Medulla oblongata (tissue), 1 donor: ENCODE data around the gene MRM2.

Experiments used
- DNase-seq: peaks from one replicate; pipeline ENCODE4 v3.0.0-alpha.2; 2015; ENCODE audit errors: extremely low spot score

The MRM2 gene

DNA sequence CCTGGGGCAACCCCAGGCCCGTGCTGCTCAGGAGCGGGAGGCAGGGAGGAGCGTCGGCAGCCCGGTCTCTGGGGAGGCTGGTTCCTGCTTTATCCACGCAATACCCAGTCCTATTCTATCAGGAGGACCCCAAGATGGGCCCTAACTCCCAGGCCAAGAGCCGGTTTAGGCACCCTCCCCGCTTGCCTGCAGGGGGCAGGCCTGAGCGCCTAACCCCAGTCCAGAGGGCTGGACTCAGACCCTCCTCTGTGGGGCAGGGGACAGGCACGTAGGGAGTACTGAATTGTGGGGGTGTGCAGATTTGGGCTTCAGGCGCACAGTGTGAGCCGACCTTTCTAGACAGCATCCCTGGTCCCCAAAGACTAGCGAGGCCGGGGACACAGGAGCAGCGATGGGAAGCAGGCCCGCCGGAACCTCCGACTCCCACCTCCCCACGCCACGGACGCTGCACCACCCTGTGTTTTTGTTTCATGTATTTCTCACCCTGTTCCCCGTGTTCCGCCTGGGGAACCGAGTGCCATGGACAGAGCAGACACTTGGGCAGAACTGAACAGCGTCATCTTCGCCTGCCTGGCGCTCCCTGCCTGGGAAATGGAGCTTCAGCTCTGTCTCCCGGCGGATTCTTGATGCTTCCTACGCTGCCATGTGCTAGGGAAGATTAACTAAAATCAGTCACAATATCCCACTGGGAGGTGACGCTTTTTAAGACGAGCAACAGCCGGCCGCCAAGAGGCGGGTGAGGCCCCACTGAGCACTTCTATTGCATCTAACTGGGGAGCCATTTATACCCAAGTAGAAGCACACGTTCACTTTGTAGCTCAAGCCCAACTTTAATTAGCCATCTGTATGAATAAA is 5.4 kb upstream of the MRM2 start:
- no peak for DNase-seq

DNA sequence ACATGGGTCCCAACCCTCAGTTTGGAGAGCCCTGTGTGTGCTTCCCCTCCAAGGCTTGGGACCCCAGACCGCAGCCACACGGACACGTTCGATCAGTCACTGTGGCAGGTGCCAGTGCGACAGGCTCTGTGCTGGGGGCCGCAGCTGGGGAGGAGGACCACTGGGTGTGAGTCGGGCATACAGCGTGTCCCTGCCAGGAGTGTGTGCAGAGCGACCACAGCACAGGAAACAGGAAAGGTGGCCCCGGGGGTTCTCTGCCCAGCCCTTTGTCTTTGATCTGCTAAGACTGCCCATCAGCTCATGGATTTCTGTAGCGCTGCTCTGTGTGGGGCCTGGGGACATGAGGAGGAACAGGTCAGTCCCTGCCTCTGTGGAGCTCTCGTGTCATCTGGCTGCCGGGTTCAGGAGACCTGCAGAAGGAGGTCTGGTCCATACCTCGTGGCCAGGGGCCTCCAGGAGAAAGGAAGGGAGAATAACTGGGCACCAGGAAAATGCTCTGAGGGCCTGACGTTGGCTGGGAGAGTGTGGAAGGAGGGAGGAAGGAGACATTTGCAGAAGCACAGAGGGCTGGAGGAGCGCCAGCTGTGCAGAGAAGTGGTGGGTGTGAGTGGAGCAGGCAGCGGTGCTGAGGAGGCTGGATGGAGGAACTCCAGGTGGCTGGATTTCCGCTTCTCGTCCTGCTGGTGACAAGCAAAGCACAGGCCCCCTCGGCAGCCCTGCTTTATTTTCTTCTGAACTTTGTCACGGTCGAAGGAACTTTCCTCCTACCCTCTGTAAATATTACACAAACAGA is 4.1 kb upstream of the MRM2 start:
- peak; percentile 32 for DNase-seq

DNA sequence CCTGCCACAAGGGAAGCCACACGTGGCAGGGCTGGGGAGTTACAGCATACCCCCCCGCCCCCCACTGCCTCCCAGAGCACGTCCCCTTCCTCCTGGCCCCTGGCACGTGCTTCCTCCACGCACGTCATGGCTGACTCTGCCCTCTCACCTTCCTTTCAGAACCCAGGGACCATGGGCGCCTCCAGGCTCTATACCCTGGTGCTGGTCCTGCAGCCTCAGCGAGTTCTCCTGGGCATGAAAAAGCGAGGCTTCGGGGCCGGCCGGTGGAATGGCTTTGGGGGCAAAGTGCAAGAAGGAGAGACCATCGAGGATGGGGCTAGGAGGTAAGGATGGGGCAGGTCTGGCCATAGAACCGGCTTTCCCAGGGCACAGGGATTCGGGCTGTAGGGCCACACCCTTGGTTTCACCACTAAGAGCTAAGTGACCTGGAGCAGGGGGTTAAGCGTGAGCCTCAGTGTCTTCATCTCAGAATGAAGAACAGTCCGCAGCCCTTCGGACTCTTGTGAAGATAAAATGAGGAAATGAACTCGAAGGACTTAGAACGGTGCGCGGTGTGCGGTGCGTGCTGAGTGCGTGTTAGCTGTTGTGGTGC is 2.5 kb upstream of the MRM2 start:
- DNase-seq: peak; percentile 43

DNA sequence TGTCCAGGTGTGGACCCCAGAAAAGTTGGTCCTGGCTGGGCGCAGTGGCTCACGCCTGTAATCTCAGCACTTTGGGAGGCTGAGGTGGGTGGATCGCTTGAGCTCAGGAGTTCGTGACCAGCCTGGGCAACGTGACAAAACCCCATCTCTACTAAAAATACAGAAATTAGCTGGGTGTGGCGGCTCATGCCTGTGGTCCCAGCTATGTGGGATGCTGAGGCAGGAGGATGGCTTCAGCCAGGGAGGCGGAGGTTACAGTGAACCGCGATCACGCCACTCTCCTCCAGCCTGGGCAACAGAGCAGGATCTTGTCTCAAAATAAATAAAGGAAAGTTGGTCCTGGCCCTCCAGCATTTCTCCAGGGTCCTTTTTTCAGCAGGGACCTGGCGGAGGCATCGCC is 1.5 kb upstream of the MRM2 start:
- no peak for DNase-seq

DNA sequence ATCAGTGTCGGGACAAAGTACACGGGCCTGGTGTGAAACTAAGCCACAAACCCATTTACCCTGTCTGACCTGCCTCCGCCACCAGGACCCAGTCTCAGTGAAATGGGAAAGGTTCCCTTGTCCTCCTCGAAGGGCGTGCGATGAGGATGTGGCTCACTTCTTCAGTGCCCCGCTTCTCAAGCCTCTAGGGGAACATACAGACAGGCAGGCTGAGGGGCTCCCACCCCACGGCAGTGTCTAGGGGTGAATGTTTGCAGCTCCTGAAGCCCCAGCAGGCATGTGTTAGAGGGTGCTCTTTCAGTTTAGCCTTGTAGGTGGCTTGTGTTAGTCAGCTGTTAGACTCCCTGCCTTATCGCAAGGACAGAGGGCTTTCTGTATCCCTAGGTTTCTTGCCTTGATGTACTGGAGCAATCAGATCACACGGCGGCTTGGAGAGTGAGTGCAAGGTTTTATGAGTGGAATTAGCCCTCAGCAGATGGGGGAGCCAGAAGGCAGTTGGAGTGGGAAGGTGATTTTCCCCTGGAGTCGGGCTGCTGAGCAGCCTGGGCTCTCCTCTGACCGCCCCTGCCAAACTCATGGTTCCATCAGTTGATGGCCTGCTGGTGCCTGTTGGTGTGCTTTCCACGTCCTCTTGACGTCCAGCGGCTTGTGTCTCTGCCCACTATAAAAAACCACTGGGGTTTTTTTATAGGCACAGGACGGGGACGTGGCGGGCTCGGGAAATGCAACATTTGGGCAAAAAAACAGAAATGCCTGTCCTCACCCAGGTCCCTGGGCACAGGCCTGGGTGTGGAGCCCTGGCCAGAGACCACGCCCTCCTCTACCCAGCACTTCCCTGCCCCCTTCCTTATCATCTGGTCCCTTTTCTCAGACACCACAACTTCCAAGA is 780 bp upstream of the MRM2 start:
- no peak for DNase-seq

DNA sequence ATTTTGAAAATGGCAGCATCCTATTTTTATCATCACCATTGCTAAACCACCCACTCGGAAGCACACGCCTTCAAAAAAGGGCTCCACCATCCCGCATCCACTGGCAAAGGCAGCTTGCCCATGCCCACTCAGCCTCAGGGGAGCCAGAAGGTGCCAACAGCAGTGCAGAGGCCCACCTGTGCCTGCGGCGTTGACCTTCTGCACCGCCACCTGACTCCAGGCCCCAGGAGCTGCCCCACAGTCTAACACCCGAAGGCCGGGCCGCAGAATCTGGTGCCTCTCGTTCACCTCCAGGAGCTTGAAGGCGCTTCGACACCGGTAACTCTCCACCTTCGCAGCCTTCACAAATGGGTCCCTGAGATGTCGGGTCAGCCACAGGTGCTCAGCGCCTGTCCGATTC is 2.8 kb downstream of the MRM2 start:
- DNase-seq: no peak

DNA sequence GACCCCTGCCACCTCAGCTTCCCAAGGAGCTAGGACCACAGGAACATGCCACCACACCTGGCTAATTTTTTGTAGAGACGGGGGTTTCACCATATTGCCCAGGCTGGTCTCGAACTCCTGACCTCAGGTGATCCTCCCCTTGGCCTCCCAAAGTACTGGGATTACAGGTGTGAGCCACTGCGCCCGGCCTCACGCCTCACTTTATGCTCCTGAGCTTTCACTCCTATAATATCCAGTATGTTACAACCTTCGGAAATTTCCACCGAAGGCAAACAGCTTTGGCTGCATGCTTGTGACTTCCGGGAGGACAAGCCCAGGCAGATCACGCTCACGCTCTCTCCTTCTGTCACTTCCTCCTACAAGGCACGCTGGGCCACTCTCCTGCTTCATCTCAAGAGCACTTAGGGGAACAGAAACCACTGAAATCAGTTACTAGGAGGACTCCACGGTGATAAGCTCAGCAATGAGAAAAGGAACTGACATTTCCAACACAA is 4.8 kb downstream of the MRM2 start:
- peak; percentile 87 for DNase-seq

DNA sequence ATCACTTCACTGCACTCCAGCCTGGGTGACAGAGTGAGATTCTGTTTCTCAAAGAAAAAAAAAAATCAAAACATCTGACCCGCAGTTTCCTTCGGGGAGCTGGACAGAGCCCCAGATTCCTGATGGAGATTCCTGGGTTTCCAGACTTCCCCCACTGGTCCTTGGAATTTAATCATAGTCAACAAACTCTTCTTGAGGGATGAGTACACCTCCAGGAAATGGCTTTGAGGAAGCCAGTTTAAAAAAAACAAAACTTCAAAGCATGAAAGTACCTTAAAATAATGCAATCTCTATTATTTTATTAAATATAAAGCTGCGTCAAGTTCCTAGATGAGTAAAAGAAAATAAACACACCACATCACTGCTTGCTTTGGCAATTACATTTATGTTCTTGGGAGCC is 8.1 kb downstream of the MRM2 start:
- no peak for DNase-seq

DNA sequence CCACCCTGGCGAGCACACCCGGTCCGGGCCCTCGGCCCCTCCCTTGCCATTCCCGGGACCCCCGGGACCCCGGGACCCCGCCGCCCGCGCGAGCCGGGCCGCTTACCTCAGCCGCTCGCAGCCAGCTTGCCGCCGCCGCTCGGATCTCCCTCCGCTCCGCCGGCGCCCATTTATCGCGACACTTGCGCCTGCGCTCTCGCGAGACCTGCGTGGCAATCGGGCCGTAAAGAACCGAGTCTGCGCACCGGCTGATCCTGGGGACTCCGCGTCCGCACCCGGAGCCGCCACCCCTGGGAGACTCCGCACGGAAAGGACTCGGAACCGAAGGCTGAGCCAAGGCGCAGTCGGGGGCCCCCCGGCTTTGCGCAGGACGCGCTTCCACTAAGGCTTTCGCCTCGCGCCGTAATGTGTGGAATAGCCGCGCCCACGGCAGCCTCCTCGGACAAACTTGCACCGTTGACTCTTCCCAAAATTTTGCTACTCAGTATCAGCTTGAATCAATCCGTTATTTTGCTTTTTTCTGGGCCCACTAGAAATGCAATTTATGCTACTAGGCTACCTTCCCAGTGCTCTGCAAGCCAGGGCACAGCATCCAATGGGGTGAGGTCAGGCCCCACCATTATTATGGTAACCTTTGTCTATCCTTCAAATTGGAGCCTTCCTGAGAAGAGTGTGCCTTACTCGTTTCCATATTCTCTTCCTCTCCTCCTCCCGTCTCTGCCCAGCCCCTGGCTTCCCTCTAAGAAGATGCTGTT is 9.1 kb downstream of the MRM2 start, which contains the start of gene MAD1L1:
TSS of gene MAD1L1 (minus strand) at position 180 of the 755 bp plus-strand sequence. CDS start 2,812 bp downstream, outside the sequence.
- DNase-seq: peak; percentile 89

DNA sequence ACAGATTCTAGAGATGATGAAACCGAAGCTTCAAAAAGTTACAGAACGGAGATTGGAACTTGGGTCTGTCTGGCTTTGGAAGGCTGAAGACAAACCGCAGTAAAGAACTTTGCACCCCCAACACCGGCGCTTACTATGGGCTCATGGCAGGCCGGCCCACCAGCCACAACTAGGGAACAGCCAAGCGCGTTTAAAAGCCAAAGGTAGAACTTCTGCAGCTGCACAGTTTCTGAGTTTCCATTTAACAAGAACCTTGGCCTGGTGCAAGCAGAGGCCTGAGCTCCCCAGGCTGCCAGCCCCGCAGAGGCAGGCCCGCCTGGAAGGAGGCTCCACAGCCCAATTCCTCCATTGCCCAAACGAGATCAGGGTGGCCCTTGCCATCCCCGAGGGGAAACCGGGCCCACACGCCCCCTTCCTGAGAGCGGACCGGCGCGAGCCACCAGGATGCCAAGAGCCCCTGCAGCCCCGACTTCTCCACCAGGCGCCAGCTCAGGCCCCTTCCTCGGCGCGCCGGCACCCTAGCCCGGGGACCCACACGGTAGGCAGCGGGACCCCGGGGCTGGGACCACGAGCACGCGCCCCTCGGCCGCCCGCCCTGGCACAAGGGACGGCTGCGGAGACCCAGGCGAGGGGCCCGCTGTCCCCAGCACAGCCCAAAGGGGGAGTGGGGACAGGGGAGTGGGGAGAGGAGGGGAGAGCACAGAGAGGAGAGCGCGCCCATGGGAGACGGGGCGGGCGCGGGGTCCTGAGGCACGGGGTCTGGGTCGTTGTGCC is 9.8 kb downstream of the MRM2 start:
- no peak for DNase-seq

DNA sequence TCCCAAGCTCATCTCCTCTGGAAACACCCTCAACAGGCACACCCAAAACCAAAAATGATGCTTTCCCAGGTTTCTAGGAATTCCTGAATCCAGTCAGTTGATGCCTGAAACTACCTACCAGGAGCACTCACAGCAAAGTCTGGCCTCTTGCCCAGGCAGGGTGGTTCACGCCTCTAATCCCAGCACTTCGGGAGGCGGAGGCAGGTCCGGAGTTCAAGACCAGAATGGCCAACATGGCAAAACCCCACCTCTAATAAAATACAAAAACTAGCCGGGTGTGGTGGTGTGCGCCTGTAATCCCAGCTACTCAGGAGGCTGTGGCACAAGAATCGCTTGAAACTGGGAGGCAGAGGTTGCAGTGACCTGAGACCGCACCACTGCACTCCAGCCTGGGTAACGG is 11.1 kb downstream of the MRM2 start:
- DNase-seq: no peak

DNA sequence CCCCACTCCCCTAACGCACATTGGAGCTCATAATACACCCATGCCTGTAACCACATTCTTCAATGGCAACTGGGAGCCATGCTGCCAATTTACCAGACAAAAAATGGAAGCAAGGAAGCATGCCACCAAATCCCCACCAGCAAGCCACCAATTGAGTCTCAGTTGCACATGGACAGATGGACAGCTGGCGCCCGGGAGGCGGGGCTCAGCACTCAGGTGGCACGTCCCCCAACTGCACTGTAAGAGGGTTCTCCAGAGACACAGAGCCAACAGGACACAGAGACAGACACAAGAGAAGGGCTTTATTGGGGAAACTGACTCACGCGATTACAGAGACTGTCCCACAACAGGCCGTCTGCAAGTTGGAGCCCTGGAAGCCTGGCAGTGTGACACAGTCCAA is 11.8 kb downstream of the MRM2 start:
- DNase-seq: no peak

DNA sequence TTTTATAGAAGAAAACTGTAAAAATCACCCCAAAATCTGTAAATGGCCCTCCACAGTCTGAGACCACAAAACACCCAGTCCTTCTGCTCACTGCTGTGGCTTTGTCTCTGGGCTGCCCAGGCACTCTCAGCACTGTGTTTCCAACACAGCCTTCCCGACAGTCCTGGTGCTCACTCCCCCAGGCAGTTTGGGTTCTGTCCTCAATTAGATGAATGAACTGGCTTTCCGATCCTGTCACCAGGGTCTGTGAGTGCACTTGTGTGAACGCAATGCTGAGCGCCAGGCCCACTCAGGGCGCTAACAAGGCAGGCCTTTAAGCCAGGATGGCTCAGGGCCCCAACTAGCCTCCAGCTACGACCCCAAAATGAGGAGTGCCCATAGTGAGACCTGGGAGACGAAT is 12.5 kb downstream of the MRM2 start:
- DNase-seq: no peak

DNA sequence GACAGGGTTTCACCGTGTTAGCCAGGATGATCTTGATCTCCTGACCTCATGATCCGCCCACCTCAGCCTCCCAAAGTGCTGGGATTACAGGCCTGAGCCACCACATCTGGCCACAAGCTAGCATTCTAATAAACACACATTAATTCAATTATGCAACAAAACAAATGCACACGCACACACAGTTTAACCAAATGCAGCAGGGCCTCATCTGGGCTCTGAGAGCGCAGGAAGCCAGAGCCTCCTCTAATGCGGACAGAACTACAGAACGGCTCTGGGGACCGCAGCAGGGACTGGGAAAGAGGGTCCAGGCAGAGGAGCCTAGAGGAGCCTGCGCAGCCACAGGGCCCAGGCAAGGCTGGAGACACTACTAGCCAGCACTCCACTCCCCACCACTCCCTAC is 13.1 kb downstream of the MRM2 start:
- no peak for DNase-seq

DNA sequence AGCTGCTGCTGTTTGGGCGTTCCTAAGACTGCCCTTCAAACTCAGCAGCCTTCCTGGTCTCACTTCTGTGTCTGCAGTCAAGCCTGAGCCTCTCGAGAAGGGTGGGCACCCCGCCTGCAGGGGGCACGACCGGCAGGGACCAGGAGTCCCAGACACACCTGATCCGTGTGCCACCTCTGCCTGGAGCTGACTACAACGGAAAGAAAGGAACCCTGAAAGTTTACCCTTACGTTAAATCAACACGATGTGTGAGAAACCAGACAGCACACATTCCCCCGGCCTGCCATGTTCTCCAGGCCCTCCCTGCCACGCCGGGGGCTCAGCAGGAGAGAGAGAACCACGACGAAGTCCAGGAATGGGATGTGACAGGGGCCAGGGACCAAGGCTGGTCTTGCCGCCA is 14.3 kb downstream of the MRM2 start:
- no peak for DNase-seq

DNA sequence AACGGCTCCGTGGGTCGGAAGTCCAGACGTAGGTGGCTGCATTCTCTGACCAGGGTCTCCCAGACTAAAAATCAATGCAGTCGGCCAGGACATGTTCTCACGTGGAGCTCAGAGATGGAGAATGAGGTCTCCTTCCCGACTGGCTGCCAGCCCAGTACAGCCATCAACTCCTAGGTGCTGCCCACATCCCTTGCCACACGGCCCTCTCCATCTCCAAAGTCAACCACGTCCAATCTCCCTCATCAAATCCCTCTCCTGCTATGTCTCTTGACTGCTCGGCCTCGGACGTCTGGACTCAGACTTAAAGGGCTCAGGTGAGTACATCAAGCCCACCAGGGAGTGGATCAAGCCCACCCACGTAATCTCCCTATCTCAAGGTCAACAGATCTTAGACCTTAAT is 16.2 kb downstream of the MRM2 start:
- DNase-seq: no peak

DNA sequence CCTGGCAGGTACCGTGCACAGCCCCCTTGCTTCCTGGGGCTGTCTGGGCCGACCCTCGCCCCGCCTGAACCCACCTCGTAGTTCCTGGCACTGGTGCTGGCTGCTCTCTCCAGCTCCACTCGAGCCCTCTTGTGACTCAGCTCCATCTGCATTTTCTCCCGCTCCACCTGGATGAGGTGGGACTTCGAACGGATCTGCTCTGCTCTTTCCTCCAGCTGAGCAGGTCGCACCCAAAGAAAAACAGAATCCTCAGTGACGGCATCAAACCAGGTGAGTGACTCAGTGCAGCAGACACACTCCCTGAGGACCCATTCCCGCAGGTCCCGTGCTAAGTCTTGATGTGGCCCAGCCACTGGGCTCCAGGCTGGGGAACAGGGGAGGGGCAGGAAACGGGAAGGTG is 16.7 kb downstream of the MRM2 start:
- DNase-seq: no peak

DNA sequence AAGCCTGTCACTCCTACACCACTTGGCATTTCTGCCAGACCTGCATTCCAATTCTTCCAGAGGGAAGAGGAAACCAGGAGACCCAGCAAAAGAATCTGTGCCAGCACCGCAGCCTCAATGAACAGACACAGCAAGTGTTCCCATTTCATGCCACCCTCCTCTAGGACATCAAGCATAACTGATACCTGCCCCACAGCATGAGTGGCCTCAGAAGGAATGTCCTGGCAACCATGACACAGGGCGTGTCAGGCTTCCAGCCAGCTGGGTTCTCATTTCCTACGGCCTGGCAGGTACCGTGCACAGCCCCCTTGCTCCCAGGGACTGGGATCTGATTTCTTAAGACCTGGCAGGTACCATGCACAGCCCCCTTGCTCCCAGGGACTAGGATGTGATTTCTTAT is 17.1 kb downstream of the MRM2 start:
- no peak for DNase-seq

DNA sequence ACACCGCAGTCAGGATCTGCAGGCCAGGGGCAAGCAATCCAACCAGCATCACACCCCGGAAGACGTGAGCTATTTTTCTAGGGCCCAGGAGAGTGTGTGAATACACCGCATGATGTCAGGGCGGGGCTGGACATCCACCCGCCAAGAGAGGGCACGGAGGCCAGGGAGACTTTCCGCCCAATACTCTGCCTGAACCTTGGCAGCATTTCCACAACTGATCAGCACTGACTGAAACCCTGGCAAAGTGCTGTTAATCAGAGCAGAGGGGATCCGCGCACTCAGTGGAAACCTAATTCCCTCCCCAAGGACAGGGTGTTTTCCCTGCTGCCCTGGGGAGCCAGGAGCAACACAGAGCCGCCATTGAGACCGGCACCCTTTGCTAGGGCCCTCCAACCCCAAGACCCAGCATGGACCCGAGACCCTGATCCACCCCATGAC is 17.5 kb downstream of the MRM2 start:
- DNase-seq: no peak

DNA sequence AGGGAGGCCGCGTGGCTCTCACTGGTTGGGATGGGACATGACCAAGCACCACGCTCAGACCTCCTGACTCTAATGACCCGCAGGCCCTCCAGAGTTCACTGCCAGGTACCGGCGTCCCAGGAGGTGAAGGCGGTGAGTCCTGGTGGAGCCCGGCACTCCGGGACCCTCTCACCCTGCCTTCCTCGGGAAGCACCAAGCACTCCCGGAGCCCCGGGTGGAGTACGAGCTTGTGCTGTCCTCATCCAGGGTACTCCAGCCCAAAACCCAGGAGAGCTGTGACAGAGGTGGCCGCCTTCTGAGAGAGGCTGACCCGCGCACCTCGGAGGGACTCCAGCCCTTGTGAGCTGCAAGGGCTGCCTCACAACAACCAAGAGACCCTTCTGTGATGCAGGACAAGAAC is 18.7 kb downstream of the MRM2 start:
- DNase-seq: no peak
